OCI-LY1 (cell line): ENCODE data around the gene NUCB1.
"Not testable (repeated sequence)": the region's sequence is repeated elsewhere in the genome, so short reads cannot be mapped to it uniquely, and the experiment has no call there.

ENCODE experiments used
- H2AFZ ChIP-seq: fragments of 200-600 bp; sonication (generic), shearing (Covaris generic); 2 replicates; pipeline ENCODE4 v1.6.0; 2014; ENCODE audit warnings: antibody characterized with exemption, mild to moderate bottlenecking, low read length
- H3F3A ChIP-seq: fragments of 200-600 bp; sonication (generic), shearing (Covaris generic); 2 replicates; pipeline ENCODE4 v1.6.0; 2014; ENCODE audit warnings: mild to moderate bottlenecking, antibody characterized with exemption, low read length, moderate library complexity; ENCODE audit not compliant: insufficient read depth
- H3K27ac ChIP-seq: fragments of 200-600 bp; sonication (generic); 2 replicates; pipeline ENCODE4 v1.5.1; 2014; ENCODE audit warnings: low read length, mixed run types, mild to moderate bottlenecking, low read depth; ENCODE audit not compliant: poor library complexity, severe bottlenecking
- H3K27me3 ChIP-seq: fragments of 200-600 bp; sonication (generic); 2 replicates; pipeline ENCODE4 v1.6.0; 2014; ENCODE audit warnings: antibody characterized with exemption, mild to moderate bottlenecking, low read length, moderate library complexity; ENCODE audit not compliant: insufficient read depth
- H3K36me3 ChIP-seq: fragments of 200-600 bp; sonication (generic); 2 replicates; pipeline ENCODE4 v1.6.1; 2014; ENCODE audit warnings: mild to moderate bottlenecking, antibody characterized with exemption, low read length, moderate library complexity, mixed read lengths; ENCODE audit not compliant: insufficient read depth
- H3K4me1 ChIP-seq: fragments of 200-600 bp; sonication (generic); 2 replicates; pipeline ENCODE4 v1.5.1; 2014; ENCODE audit warnings: mild to moderate bottlenecking, low read length, moderate library complexity; ENCODE audit not compliant: insufficient read depth, severe bottlenecking
- H3K4me2 ChIP-seq: fragments of 200-600 bp; sonication (generic), shearing (Covaris generic); 2 replicates; pipeline ENCODE4 v1.6.1; 2014; ENCODE audit warnings: low read length
- H3K4me3 ChIP-seq: fragments of 200-600 bp; sonication (generic); 2 replicates; pipeline ENCODE4 v1.5.1; 2014; ENCODE audit warnings: low read length, low read depth, mild to moderate bottlenecking, mixed read lengths; ENCODE audit not compliant: poor library complexity, severe bottlenecking
- H3K79me2 ChIP-seq: fragments of 200-600 bp; shearing (Covaris generic); 2 replicates; pipeline ENCODE4 v1.6.1; 2016; ENCODE audit warnings: mixed run types, low read length, mixed read lengths; ENCODE audit not compliant: insufficient read depth
- H3K9ac ChIP-seq: fragments of 200-600 bp; sonication (generic), shearing (Covaris generic); 2 replicates; pipeline ENCODE4 v1.6.1; 2014; ENCODE audit warnings: mild to moderate bottlenecking, low read length, mixed read lengths
- H3K9me2 ChIP-seq: fragments of 200-600 bp; sonication (generic), shearing (Covaris generic); 2 replicates; pipeline ENCODE4 v1.6.1; 2014; ENCODE audit warnings: low read depth, mild to moderate bottlenecking, low read length, mixed read lengths
- H3K9me3 ChIP-seq: fragments of 200-600 bp; shearing (Covaris generic); 2 replicates; pipeline ENCODE4 v1.6.1; 2014; ENCODE audit warnings: low read length, mixed read lengths
- H4K20me1 ChIP-seq: fragments of 200-600 bp; sonication (generic), shearing (Covaris generic); 2 replicates; pipeline ENCODE4 v1.6.0; 2016; ENCODE audit warnings: mild to moderate bottlenecking, low read length; ENCODE audit not compliant: insufficient read depth
- CTCF ChIP-seq: fragments of 200-600 bp; sonication (generic), shearing (Covaris generic); IDR thresholded peaks from 2 replicates; pipeline ENCODE4 v1.5.1; 2017; ENCODE audit warnings: mild to moderate bottlenecking, antibody characterized with exemption, low read length, moderate library complexity, mixed read lengths
- EZH2 ChIP-seq: fragments of 200-600 bp; sonication (generic), shearing (Covaris generic); IDR thresholded peaks from 2 replicates; pipeline ENCODE4 v1.8.0; 2017; ENCODE audit warnings: borderline replicate concordance, mixed run types, mild to moderate bottlenecking, antibody characterized with exemption, low read length, moderate library complexity, mixed read lengths

The NUCB1 gene

GRCh38 chr19:48874303-48875135, 25.6 kb upstream of the NUCB1 start:
- Histone ChIP-seq H3K27me3 (no peaks in the 10 kb centered on the region), H3K9me2 (no peaks in the 10 kb centered on the region), H3K27ac (peak overlapping the region; percentile 18), H3K9me3 (no peaks in the 10 kb centered on the region), H3K79me2 (no peaks in the 10 kb centered on the region), H3K4me2 (peak overlapping the region; percentile 61), H3K4me1 (peaks cover 36% of the 10 kb centered on the region), H2AFZ (no peak overlapping the region), H3K4me3 (peak overlapping the region; percentile 40), H3K36me3 (peaks cover 6% of the 10 kb centered on the region), H3F3A (no peaks in the 10 kb centered on the region), H4K20me1 (no peaks in the 10 kb centered on the region), H3K9ac (no peak overlapping the region)
- TF ChIP-seq EZH2 (no peak), CTCF (no peak)

GRCh38 chr19:48876043-48876981, 23.8 kb upstream of the NUCB1 start:
- H3K36me3 ChIP-seq, H3K9ac ChIP-seq, H3K27ac ChIP-seq, H3K9me2 ChIP-seq, H3K27me3 ChIP-seq, H3F3A ChIP-seq, H3K4me3 ChIP-seq, H3K79me2 ChIP-seq, H4K20me1 ChIP-seq, H2AFZ ChIP-seq, H3K9me3 ChIP-seq: not testable (repeated sequence)
- Histone ChIP-seq H3K4me2 (peak overlapping the region; percentile 61), H3K4me1 (peaks cover 36% of the 10 kb centered on the region)

GRCh38 chr19:48877855-48878195, 22.3 kb upstream of the NUCB1 start:
- Histone ChIP-seq H4K20me1 (no peaks in the 10 kb centered on the region), H3K79me2 (no peaks in the 10 kb centered on the region), H2AFZ (no peak overlapping the region), H3F3A (no peaks in the 10 kb centered on the region), H3K4me2 (no peak overlapping the region), H3K9ac (no peak overlapping the region), H3K36me3 (peaks cover 6% of the 10 kb centered on the region), H3K9me2 (no peaks in the 10 kb centered on the region), H3K27me3 (no peaks in the 10 kb centered on the region), H3K27ac (no peak overlapping the region), H3K9me3 (peaks cover 4% of the 10 kb centered on the region; the same call in 1 of the 2 replicates), H3K4me1 (peaks cover 31% of the 10 kb centered on the region), H3K4me3 (no peak overlapping the region)
- TF ChIP-seq CTCF = no peak
- TF ChIP-seq EZH2 = no peak
